ENCODE measurements around the gene MRC2.

MRC2 gene

GRCh38 chr17:62641951-62642350 is 14.5 kb downstream of the MRC2 start:
- no peak for DNase-seq

- no peak for DNase-seq
Measured at GRCh38 chr17:62643496-62643895, 16.0 kb downstream of the MRC2 start.

GRCh38 chr17:62644487-62645173 is 17.2 kb downstream of the MRC2 start:
- no peak for DNase-seq

- no peak for DNase-seq
Measured at GRCh38 chr17:62648251-62648955, 20.9 kb downstream of the MRC2 start.

- no peak for DNase-seq
Measured at GRCh38 chr17:62648956-62649294, 21.5 kb downstream of the MRC2 start.

- no peak for DNase-seq
Measured at GRCh38 chr17:62649570-62649969, 22.1 kb downstream of the MRC2 start.

- DNase-seq, result no peak
Measured at GRCh38 chr17:62650587-62650986, 23.1 kb downstream of the MRC2 start.

- no peak for DNase-seq
Measured at GRCh38 chr17:62652251-62653001, 25.0 kb downstream of the MRC2 start.

GRCh38 chr17:62653002-62653825 is 25.7 kb downstream of the MRC2 start:
- DNase-seq, result peak; percentile 57

- no peak for DNase-seq
Measured at GRCh38 chr17:62653826-62654761, 26.6 kb downstream of the MRC2 start.

GRCh38 chr17:62655656-62656055 is 28.2 kb downstream of the MRC2 start:
- DNase-seq, result no peak

- no peak for DNase-seq
Measured at GRCh38 chr17:62656446-62656845, 29.0 kb downstream of the MRC2 start.

- no peak for DNase-seq
Measured at GRCh38 chr17:62657145-62657665, 29.7 kb downstream of the MRC2 start.

- no peak for DNase-seq
Measured at GRCh38 chr17:62657690-62658089, 30.2 kb downstream of the MRC2 start.

- no peak for DNase-seq
Measured at GRCh38 chr17:62658136-62658920, 30.9 kb downstream of the MRC2 start.

GRCh38 chr17:62660629-62661118 is 33.2 kb downstream of the MRC2 start:
- no peak for DNase-seq

- no peak for DNase-seq
Measured at GRCh38 chr17:62661337-62661736, 33.9 kb downstream of the MRC2 start.

GRCh38 chr17:62662855-62663254 is 35.4 kb downstream of the MRC2 start:
- DNase-seq, result no peak

GRCh38 chr17:62663304-62663703 is 35.8 kb downstream of the MRC2 start:
- no peak for DNase-seq

- no peak for DNase-seq
Measured at GRCh38 chr17:62664336-62665120, 37.1 kb downstream of the MRC2 start.

Data from 8988T (cell line).